Kidney epithelial cell (primary cell): ENCODE data around the gene AURKA. TPM values are rescaled to one million over a fixed set of nuclear protein-coding genes. Genes with fewer than 3 reads are reported as not detected.

ENCODE experiments used
- DNase-seq: peaks from one replicate; pipeline ENCODE4 v3.0.0-alpha.2; 2010; ENCODE audit warnings: low read depth
- H3K27me3 ChIP-seq: 2 replicates; pipeline ENCODE4 v1.6.0; 2011; ENCODE audit warnings: low read length; ENCODE audit not compliant: control insufficient read depth, insufficient read depth
- H3K36me3 ChIP-seq: 2 replicates; pipeline ENCODE4 v1.5.1; 2011; ENCODE audit warnings: low read length; ENCODE audit not compliant: control insufficient read depth, insufficient read depth
- H3K4me3 ChIP-seq: 2 replicates; pipeline ENCODE4 v1.5.1; 2011; ENCODE audit warnings: low read depth, mild to moderate bottlenecking, control low read depth, low read length
- CTCF ChIP-seq: IDR thresholded peaks from 2 replicates; pipeline ENCODE4 v1.5.1; 2011; ENCODE audit warnings: mild to moderate bottlenecking, moderate library complexity, low read length, control low read depth, inconsistent platforms; ENCODE audit not compliant: insufficient read depth, poor library complexity, severe bottlenecking
- total RNA-seq: library from RNA; depleted of rRNA; stranded (reverse); fragments of >200 nt; gene quantifications from 2 replicates; pipeline ENCODE4 v1.2.3, GENCODE V29; 2015

Gene AURKA
- 8.0 and 8.5 TPM in 2 replicates for total RNA-seq

- peak within 1 kb of the TSS; percentile 87 for H3K4me3 ChIP-seq
- peak; percentile 98 for DNase-seq
- H3K27me3 ChIP-seq, result no peaks in the 10 kb centered on the region
- TF ChIP-seq CTCF, result no peak
- no peaks in the 10 kb centered on the region for H3K36me3 ChIP-seq
These were observed at the start of gene AURKA, which contains the start of gene CSTF1 for GRCh38 chr20:56392132-56392880. AURKA (minus strand) TSS chr20:56392215; CDS start chr20:56388197, 4,018 bp downstream. CSTF1 (plus strand) TSS chr20:56392645; CDS start chr20:56395553, 2,908 bp downstream.

DNA sequence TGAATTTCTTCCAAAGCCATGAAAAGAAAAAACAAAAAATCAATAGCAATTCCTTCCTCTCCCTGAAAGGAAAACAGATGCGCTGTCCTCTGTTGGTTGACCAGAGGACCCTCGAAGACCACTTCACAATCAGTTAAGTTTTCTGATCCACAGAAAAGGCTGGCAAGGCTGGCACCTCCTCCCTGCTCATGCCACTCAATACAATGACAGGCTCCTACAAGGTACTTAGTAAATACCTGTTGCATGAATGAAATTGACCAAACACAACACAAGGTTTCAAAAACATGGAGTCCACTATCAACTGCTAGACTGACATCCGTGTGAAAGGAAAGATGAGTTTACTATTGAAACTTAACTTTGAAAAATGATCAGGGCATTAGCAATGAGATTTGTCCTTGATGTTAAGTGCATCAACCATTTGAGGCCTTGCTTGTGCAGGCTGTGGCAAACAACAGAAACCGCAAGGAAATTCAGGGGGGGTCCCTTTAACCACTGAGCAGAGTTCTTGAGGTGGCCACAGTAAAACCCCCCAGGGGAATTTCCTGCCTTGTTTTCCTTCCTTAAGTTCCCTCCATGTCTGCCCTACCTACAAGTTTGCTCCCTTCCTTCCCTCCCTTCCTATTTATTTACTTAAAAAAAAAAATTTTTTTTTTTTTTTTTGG, 48.5 kb upstream of the AURKA start:
- Histone ChIP-seq H3K36me3 (no peaks in the 10 kb centered on the region), H3K27me3 (no peaks in the 10 kb centered on the region), H3K4me3 (no peak overlapping the region)
- no peak for DNase-seq
- TF ChIP-seq CTCF, result no peak

GRCh38 chr20:56439771-56440291, 47.8 kb upstream of the AURKA start:
- Histone ChIP-seq H3K36me3 (no peaks in the 10 kb centered on the region), H3K27me3 (no peaks in the 10 kb centered on the region), H3K4me3 (no peak overlapping the region)
- DNase-seq, result peak; percentile 23
- no peak for TF ChIP-seq CTCF

DNA sequence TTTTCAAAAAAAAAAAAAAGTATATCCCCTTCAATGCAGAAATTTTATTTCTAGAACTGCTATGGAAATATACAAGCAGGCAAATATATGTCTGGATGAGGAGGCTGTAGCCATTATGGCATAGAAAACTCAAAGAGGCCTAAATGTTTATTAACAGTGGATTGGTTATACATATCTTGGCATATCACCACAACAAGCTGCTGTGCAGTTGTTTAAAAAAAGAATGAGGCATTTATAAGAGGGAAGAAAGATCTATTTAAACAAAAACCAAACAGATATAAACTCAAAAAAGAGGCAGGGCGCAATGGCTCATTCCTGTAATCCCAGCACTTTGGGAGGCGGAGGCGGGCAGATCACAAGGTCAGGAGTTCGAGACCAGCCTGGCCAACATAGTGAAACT, 46.3 kb upstream of the AURKA start:
- Histone ChIP-seq H3K27me3 (no peaks in the 10 kb centered on the region), H3K4me3 (no peak overlapping the region), H3K36me3 (no peaks in the 10 kb centered on the region)
- no peak for DNase-seq
- no peak for TF ChIP-seq CTCF

GRCh38 chr20:56437196-56437960, 45.4 kb upstream of the AURKA start:
- H3K4me3 ChIP-seq, result no peak overlapping the region
- DNase-seq, result no peak

More at GRCh38 chr20:56437196-56437960, 45.4 kb upstream of the AURKA start:
- no peaks in the 10 kb centered on the region for H3K36me3 ChIP-seq
- no peaks in the 10 kb centered on the region for H3K27me3 ChIP-seq
- TF ChIP-seq CTCF, result no peak
